HG03378 (cell line): ENCODE data around the gene PACSIN1.
"Not testable (repeated sequence)": the region's sequence is repeated elsewhere in the genome, so short reads cannot be mapped to it uniquely, and the experiment has no call there.

Experiments
- ATAC-seq: cut with Tn5 transposase; IDR thresholded peaks from one replicate; pipeline ENCODE4 v1.9.1; 2021; ENCODE audit warnings: mild to moderate bottlenecking, moderate library complexity; ENCODE audit not compliant: unreplicated experiment

The PACSIN1 gene

DNA sequence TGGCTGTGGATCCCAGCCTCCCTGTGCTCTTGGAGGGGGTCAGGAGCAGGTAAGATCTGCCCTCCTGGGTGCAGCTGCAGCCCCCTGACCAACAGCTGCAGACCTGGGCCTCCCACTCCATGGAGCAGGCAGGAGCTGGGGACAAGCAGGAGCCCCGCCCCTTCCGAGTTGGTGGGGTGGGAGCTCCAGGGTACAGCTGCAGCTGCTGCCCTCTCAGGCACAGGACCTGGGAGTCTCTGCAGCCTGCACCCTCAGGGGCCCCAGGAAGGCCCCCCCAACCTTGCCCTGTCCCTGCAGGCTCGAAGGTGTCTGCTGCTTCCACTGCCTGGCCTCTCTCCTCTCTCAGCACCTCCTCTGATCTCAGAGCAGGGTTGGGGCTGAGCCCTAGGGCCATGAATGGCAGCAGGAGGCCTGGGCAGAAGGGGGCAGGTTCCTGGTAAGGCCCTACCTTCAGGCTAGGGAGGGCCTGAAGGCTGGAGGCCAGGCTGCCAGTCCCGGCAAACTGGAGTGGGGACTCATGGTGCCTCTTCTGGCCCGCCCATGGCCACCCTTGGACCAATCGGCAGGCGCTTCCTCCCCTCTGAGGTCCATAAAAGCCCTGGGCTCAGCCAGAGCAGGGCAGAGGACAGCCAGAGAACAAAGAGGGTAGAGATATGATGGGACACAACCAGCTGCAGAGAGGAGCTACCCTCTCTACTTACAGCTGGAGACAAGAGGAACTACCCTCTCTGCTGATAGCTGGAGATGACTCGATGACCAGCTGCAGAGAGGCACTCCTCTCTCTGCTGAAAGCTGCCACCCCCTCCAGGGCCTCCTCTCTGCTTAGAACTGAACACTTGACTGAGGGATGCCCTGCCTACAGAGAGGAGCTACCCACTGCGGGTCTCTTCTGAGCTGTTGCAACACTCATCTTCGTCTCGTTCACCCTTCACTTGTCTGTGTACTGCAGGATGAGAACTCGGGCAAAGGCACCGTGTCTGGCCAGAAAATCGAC lies 7.8 kb upstream of the PACSIN1 start:
- ATAC-seq, result no peak

DNA sequence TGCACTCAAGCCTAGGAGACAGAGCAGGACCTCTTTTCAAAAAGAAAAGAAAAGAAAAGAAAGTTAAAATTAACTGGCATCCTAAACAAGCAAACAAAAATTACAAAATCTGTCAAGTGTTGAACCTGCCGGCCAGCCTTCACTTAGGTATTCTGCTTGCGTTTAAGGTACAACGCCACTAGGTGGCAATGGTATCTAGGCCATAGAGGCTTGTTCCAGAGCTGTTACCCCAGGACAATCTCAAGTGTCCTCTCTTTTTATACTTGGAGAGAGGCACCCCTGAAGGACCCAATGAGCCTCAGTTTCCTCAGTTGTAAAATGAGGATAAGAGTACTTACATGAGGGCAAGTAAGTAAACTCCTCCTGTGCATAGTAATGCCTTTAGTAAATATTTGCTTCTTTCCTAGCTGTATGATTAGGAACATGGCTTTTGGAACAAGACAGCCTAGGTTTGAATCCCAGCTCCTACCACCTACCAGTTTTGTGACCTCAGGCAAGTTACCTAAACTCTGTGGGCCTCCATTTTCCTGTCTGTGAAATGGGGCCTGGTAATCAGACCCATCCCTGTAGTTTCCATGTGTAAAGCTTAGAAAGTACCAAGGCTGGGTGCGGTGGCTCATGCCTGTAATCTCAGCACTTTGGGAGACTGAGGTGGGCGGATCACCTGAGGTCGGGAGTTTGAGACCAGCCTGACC lies 5.8 kb upstream of the PACSIN1 start:
- ATAC-seq, result no peak

DNA sequence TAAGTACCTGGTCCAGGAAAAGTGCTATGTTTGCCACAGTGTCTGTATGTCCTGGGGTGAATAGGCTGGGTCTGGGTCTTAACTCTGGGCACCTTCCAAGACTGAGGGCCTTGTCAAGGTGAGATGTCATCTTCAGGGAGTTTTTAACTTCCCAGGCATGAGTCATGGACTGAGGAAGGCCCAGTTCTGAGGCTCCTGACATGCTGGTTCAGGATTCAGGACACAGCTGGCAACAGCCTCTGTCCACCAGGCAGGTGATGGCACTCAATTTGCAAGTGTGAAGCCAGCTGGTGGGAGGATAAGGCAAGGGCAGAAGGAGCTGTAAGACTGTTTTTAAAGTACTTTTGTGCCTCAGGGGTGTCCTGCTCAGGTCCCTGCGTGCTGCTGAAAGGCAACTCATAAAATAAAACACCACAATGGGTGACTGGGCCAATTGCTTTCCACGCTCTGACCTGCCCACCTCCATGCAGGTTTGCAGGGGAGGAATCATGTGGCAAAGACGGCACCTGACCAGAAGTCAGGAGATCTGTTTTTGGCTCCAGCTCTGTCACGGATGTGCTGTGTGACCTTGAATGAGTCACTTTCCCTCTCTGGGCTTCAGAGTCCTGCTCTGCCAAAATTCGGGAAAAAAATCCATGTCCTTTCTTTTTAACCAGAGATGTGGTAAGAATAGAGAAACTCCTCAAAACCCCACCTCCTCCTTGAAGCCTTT lies 4.9 kb upstream of the PACSIN1 start:
- ATAC-seq, result no peak

DNA sequence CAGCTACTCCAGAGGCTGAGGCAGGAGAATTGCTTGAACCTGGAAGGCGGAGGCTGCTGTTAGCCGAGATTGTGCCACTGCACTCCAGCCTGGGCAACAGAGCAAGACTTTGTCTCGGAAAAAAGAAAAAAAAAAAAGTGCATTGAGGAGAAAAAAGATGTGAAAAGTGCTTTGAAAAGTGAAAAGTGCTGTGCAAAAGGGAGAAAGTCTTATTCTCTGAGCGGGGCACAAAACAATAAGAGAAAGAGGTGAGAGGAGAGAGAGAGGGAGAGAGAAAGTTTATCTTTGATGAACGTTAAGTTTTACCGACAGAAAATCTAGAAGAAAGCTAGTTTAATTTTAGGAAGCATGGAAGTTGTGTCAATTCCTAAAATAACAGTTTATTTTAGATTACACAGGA lies 3.9 kb upstream of the PACSIN1 start:
- no peak for ATAC-seq

DNA sequence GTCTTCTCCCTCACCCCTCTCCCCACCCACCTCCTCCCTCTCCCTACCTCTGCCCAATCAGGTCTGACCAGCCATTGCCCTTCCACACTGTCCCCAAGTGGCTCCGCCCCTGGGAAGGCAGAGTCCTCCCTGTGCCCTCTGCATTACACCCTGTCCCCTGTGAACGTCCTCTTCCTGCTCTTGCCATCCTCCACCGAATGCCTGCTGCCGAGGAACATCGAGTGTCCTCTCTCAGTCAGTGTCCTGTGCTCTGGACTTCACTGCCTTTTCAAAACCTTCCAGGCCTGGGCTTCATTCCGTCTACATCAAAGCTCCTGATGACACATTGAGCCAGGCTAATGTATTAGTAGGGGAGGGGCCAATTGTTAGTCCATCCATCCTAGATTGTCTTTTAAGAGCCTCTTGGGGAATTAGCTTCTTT lies 3.3 kb upstream of the PACSIN1 start:
- ATAC-seq, result no peak

DNA sequence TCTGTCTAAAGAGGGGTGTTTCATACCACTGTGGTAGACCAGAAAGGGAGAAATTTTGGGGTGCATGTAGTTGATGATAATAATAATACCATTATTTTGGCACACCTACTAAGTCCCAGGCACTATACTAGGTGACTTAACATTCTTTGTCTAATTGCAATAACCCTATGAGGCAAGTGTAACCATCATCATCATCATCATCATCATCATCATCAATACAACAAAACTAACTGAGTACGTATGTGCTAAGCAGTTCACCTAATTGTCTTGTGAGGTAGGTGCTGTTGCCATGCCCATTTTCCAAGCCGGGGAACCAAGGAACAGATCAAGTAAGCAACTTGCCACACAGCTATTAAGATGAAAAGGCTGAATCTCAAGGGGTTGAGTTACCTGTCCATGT lies 2.6 kb upstream of the PACSIN1 start:
- no peak for ATAC-seq

DNA sequence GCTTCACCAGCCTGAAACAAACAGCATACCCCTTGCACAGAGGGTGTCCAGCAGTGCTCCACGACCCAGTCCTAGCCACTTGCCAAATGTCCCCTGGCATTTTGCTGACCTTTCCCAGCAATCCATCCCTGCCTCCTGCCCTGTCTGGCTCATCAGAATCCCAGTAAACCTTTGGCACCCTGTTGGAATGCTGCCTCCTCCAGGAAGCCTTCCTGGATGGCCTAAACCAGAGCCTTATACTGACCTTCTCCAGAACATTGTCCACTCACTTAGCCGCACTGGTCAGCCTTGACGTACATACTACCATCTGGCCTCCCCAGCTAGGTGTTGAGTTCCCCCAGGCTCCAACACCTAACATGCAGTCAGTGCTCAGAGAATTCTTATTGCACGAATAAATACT lies 2.0 kb upstream of the PACSIN1 start:
- ATAC-seq, result no peak

DNA sequence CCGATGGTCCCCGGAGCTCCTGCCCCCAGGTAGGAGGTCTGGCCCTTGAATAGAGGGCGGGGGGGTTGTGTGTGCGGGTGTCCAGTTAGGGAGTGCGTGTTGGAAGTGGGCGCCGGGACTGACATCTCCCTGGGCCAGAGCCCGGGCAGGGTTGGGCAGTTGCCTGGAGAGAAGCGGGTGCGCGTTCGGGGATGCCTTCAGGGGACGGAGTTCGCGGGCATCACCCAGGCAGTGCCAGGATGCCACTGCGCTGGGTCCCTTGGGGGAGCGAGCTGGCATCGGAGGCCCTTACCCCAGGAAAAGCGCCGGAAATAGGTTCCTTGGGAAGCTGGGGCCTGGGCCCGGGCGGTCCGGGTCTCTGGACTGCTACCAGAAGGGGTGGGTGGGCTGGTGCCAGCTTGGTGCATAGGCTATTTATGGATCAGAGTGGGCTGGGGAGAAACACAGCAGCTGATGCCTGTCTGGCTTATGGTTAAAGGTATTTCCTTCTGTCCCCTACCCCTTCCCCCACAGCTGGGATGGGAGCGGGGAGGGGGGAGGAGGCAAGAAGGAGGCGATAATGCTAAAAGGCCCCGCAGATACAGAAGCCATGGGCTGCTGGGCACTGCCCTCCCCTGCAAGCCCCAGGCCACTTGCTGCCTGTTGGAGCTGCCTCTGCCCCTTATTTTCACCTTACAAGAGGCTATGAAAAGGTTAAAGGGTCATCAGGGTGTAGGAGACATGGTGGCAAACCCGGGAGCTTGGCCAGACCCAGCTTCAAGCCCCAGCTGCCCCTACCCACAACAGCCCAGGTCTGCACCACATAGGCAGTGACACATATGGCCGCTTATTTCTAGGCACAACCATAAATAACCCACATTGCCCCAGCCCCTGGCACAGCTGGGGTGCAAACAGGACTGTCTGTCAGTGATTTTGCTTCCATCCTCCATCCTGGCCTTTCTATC lies 638 bp downstream of the PACSIN1 start:
- no peak for ATAC-seq

DNA sequence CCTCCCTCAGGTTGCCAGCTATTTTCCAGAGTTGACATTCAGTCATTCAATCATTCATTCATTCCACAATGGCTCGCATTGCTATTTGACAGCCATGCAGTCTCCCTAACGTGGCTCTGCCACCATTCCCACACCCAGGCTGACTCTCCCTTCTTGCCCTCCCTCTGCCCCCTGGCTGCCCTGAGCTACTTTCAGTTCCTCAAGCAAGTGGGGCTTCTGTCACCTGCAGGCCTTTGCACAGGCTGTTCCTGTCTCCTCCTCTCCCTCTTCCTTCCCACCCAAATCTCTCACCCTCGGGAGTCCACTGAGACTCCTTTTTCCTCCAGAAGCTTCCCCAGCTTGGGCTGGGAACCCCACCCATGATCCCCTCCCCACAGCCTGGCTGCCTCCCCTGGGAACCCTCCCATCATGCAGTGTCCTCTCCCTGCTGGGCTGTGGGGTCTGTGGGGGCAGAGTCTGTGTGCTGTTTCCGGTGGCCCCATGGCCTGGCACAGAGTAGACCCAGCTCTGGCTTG lies 2.6 kb downstream of the PACSIN1 start:
- ATAC-seq, result no peak

DNA sequence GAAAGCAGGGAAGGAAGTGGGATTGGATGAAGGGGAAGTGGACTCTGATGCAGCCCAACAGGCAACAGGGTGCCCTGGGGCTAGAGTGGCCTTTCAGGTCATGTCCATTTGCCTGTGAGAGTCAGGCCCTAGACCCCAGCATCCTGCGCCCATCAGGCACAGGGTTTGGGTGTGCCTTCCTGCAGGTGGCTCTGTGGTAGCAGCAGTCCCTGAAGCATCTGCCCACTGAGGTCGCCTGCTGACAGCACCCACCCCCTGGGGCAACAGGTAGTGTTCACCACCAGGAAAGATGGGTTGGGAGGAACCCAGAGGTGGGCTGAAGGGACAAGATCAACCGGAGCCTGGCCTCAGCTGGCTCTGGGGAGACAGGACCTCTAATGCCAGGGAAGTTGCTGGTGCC lies 3.6 kb downstream of the PACSIN1 start:
- ATAC-seq, result no peak

DNA sequence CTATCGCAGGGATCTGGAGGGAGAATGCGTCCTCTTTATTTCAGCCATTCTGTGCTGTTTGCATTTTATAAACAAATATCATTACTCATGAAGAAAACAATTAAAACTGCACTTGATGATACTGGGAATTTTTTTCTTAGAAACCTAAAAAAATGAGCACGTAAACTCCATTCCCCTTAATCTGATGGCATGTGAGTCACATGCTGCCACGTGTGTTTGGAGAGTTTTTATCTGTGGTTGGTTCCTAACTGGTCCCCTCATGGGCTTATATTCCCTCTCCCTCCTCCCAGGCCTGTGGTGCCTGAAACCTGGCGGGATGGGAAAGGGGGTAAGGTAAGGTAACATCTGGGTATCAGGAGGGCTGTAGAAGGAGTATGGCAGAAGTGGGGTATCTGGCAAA lies 6.5 kb downstream of the PACSIN1 start:
- no peak for ATAC-seq

DNA sequence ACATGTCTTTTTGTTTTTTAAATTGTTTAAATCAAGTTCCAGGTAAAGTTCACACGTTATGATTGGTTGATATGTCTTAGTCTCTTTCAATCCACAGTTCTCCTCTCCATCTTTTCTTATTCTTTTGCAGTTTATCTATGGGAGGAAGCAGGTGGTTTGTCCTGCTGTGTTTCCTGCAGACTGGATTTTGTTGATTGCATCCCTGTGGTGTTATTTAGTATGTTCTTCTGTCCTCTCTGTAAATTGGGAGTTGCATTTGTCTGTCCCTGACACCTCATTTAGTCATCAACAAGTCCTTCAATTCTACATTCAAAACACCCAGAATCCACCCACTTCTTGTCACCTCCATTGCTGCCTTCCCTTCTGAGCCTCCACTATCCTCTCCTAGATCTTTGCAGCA lies 8.1 kb downstream of the PACSIN1 start:
- no peak for ATAC-seq

DNA sequence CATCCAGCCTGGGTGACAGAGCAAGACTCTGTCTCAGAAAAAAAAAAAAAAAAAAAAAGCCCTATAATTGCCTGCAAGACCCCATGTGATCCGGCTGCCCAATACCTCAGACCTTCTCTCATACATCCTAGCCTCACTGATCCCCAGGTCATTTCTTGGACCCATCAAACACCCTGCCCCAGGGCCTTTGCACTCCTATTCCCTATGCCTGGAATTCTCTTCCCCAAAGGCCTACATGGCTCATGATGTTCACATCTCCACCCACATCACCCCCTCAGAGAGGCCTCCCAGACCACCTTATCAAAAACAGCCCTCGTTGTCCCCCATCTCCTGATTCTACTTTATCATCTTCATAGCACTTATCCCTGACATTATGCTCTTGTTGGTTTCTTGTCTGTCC lies 8.9 kb downstream of the PACSIN1 start:
- ATAC-seq, result no peak

DNA sequence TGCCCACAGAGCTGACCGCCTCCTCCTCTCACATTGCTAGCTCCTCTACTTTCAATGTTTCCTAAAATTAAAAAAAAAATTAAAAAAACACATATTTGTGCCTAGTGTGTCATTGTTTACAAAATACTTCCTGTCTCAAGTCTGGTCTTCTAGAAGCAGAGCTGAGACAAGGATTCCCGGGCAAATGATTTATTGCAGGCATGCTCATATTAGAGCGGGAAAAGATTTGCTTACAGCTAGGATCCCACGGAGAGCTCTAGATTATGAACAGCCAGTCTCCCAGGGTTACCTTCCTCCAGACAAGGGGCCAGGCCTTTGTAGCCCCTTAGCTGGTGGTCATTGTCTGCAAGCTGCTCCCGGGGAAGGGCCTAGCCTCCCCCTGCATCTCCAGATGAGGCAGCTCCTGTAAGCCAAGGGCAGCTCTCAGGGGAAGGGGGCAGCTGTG lies 9.4 kb downstream of the PACSIN1 start:
- ATAC-seq, result no peak

DNA sequence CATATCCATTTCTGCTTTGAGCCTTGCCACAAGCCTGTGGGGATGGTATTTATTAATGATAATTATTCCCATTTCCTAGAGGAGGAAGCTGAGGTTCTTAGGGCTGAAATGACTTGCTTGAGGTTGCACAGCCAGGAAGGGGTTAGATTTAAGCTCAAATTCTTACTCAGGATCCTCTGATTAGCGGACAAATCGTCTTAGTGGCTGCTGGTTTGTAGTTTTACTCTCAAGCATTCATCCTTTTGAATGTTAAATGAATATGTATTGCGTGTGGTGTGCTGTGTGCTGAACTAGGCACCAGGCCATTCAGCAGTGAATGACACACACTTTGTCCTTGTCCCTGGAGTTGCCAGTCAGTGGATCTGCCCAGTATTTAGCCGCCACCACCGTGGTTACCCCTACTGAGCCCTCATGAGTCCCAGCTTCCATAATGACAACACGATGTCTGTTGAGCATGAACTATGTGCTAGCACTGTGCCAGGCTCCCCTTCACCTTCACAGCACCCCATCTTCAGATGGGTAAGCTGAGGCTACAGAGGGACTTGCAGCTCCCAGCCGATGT lies 10.0 kb downstream of the PACSIN1 start:
- no peak for ATAC-seq

DNA sequence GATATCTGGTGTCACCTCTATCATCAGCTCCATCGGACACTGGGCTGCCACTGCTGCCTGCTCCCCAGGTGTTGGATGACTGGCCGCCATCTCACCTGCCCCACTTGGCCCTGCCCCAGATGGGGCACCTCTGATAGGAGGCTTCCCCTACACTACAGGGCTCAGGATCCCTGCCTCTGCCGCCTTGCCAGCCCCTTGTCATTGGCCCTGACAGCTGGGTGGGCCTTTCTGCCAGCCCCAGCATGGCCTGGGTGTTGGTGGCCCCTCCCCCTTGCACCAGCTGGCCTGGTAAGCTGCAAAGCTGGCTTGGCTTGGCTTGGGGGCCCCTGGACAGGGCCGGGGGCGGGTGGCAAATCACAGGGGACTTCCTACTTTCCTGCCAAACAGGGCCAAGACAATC lies 10.6 kb downstream of the PACSIN1 start:
- ATAC-seq, result no peak

DNA sequence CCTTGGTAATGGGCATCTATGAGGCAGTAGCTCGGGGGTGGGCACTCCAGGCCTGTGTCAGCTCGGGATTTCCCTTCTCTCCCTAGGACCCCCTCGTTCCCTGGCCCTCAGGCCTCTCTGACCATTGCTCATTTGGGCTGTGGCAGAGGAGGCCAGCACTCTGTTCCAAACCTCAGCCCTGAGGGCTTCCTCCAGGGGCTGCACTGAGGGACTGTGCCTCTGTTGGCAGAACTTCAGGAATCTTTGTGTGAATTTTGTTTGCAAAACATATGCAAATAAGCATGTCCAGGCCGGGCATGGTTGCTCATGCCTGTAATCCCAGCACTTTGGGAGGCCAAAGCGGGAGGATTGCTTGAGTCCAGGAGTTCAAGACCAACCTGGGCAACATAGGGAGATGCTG lies 11.0 kb downstream of the PACSIN1 start:
- ATAC-seq, result no peak

DNA sequence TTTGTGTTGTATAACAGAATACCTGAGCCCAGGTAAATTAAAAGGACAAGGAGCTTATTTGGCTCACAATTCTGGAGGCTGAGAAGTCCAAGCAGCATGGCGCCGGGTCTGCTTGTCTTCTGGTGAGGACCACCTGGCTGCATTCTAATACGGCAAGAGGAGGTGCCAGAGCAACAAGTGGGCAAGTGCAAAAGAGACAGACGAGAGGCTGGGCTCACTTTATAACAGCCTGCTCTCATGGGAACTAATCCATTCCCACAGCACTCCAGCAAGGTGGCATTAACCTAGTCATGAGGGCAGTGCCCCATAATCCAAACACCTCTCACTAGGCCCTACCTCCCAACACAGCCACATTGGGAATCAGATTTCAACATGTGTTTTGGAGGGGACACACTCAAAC lies 12.9 kb downstream of the PACSIN1 start:
- ATAC-seq, result no peak

DNA sequence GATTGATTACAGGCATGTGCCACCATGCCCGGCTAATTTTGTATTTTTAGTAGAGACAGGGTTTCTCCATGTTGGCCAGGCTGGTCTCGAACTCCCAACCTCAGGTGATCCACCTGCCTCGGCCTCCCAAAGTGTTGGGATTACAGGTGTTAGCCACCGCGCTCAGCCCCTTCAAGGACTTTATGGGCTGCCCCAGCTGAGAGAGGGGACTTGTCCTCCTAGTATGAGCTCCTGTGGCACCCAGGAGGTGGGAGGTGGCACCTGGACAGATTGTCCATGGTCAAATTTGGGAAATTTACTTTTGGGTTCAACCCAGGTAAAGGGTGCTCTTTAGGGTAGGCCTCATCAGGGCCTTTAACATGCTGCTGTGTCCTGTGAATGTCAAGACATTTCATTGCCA lies 17.9 kb downstream of the PACSIN1 start:
- ATAC-seq, result not testable (repeated sequence)

DNA sequence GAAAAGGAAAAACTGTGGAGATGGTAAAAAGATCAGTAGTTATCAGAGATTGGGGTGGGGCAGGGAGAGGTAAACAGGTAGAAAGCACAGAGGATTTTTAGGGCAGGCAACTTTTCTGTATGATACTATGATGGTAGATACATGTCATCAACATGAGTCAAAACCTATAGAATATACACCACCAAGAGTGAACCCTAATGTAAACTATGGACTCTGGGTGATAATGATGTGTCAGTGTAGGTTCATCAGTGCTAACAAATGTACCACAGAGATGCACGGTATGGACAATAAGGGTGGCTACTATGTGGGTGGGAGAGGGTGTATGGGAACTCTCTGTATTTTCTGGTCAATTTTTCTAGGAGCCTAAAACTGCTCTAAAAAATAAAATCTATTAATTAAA lies 18.5 kb downstream of the PACSIN1 start:
- ATAC-seq, result no peak
